Activated CD4-positive, alpha-beta T cell treated with anti-CD3 and anti-CD28 coated beads, Interleukin-2, Interleukin-4, amounts not matched to agents 100 ng/mL and 50 ng/mL, durations not matched to agents 16 hours and 8 hours (primary cell): ENCODE measurements around the gene COBLL1.

Experiments
- DNase-seq: peaks from one replicate; pipeline ENCODE4 v3.0.0-alpha.2; 2020; ENCODE audit warnings: low spot score

The COBLL1 gene

GRCh38 chr2:164785457-164785856 is 56.2 kb downstream of the COBLL1 start:
- no peak for DNase-seq

- no peak for DNase-seq
Measured at GRCh38 chr2:164784376-164784775, 57.2 kb downstream of the COBLL1 start.

GRCh38 chr2:164782323-164782722 is 59.3 kb downstream of the COBLL1 start:
- no peak for DNase-seq

- DNase-seq: no peak
Measured at GRCh38 chr2:164781394-164781793, 60.2 kb downstream of the COBLL1 start.

- DNase-seq: no peak
Measured at GRCh38 chr2:164780611-164781178, 60.9 kb downstream of the COBLL1 start.

GRCh38 chr2:164779383-164780057 is 62.1 kb downstream of the COBLL1 start:
- no peak for DNase-seq

- DNase-seq: peak; percentile 70
Measured at GRCh38 chr2:164778723-164779122, 62.9 kb downstream of the COBLL1 start.

- no peak for DNase-seq
Measured at GRCh38 chr2:164777847-164778461, 63.7 kb downstream of the COBLL1 start.

- no peak for DNase-seq
Measured at GRCh38 chr2:164773635-164774034, 68.0 kb downstream of the COBLL1 start.

- DNase-seq: no peak
Measured at GRCh38 chr2:164773091-164773490, 68.5 kb downstream of the COBLL1 start.

GRCh38 chr2:164771897-164772296 is 69.7 kb downstream of the COBLL1 start:
- no peak for DNase-seq

- no peak for DNase-seq
Measured at GRCh38 chr2:164770421-164770916, 71.2 kb downstream of the COBLL1 start.

- DNase-seq: no peak
Measured at GRCh38 chr2:164766954-164767320, 74.7 kb downstream of the COBLL1 start.

- no peak for DNase-seq
Measured at GRCh38 chr2:164766216-164766953, 75.2 kb downstream of the COBLL1 start.

GRCh38 chr2:164764996-164765395 is 76.6 kb downstream of the COBLL1 start:
- DNase-seq: no peak

- DNase-seq: no peak
Measured at GRCh38 chr2:164764474-164764873, 77.1 kb downstream of the COBLL1 start.

- no peak for DNase-seq
Measured at GRCh38 chr2:164763431-164763830, 78.2 kb downstream of the COBLL1 start.

GRCh38 chr2:164761737-164762460 is 79.7 kb downstream of the COBLL1 start:
- DNase-seq: peak; percentile 42

- DNase-seq: peak; percentile 36
Measured at GRCh38 chr2:164761201-164761600, 80.4 kb downstream of the COBLL1 start.

- DNase-seq: no peak
Measured at GRCh38 chr2:164760179-164760578, 81.4 kb downstream of the COBLL1 start.

GRCh38 chr2:164757934-164758695 is 83.5 kb downstream of the COBLL1 start:
- DNase-seq: no peak
